ENCODE data around the gene REV3L.

The REV3L gene

DNA sequence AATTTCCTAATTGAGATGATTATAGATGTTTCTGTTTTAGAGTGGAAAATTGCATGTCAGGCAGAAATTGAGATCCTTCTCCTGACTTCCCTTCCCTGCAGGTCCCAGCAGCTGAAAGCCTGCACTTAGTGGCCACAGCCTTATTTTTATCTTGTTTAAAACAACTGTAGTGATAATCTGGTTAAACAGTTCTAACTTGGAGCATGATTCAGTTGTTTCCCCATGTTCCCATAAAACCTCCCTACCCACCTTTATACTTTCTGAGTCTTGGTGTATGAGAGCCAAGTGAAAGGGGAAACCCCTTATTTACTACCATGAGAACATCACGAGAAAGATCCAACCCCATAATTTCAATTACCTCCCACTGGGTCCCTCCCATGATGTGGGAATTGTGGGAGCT, 200.5 kb downstream of the REV3L start:
- ATAC-seq (replicated peaks; ENCODE audit: extremely low read depth, poor library complexity, severe bottlenecking), result no peak

GRCh38 chr6:111280445-111280955, 202.5 kb downstream of the REV3L start:
- no peak overlapping the region for H3K4me3 Mint-ChIP-seq
- peak overlapping the region; percentile 29 for H3K27ac Mint-ChIP-seq (ENCODE audit: low read depth)
- H3K9me3 Mint-ChIP-seq, result peaks cover 5% of the 10 kb centered on the region
- peaks cover 7% of the 10 kb centered on the region for H3K4me1 Mint-ChIP-seq
- no peaks in the 10 kb centered on the region for H3K27me3 Mint-ChIP-seq
- ATAC-seq (replicated peaks; ENCODE audit: extremely low read depth, poor library complexity, severe bottlenecking) (no peak), DNase-seq (ENCODE audit: low spot score in 2 of 2) (no peak)
- peaks cover 24% of the 10 kb centered on the region for H3K36me3 Mint-ChIP-seq (ENCODE audit: insufficient read depth)

More for the DNA sequence above, 200.5 kb downstream of the REV3L start:
- no peaks in the 10 kb centered on the region for H3K27me3 Mint-ChIP-seq
- no peak for DNase-seq (ENCODE audit: low spot score in 2 of 2)
- H3K36me3 Mint-ChIP-seq (ENCODE audit: insufficient read depth), result peaks cover 18% of the 10 kb centered on the region
- H3K4me1 Mint-ChIP-seq, result peaks cover 7% of the 10 kb centered on the region
- no peak overlapping the region for H3K4me3 Mint-ChIP-seq
- H3K27ac Mint-ChIP-seq (ENCODE audit: low read depth), result no peak overlapping the region
- no peaks in the 10 kb centered on the region for H3K9me3 Mint-ChIP-seq

- DNase-seq (ENCODE audit: low spot score in 2 of 2), result no peak
- Mint-ChIP-seq H3K27me3 (no peaks in the 10 kb centered on the region), H3K9me3 (peaks cover 14% of the 10 kb centered on the region), H3K27ac (ENCODE audit: low read depth) (no peak overlapping the region), H3K36me3 (ENCODE audit: insufficient read depth) (peaks cover 28% of the 10 kb centered on the region), H3K4me3 (no peak overlapping the region), H3K4me1 (peaks cover 7% of the 10 kb centered on the region)
- ATAC-seq (replicated peaks; ENCODE audit: extremely low read depth, poor library complexity, severe bottlenecking), result no peak
Measured at GRCh38 chr6:111278731-111279130, 204.3 kb downstream of the REV3L start.

- peaks cover 7% of the 10 kb centered on the region for H3K4me1 Mint-ChIP-seq
- H3K36me3 Mint-ChIP-seq (ENCODE audit: insufficient read depth), result peaks cover 29% of the 10 kb centered on the region
- no peaks in the 10 kb centered on the region for H3K27me3 Mint-ChIP-seq
- DNase-seq (ENCODE audit: low spot score in 2 of 2) (no peak), ATAC-seq (replicated peaks; ENCODE audit: extremely low read depth, poor library complexity, severe bottlenecking) (no peak)
- H3K4me3 Mint-ChIP-seq, result no peak overlapping the region
- H3K27ac Mint-ChIP-seq (ENCODE audit: low read depth), result no peak overlapping the region
- peaks cover 14% of the 10 kb centered on the region for H3K9me3 Mint-ChIP-seq
Measured at GRCh38 chr6:111277819-111278218, 205.2 kb downstream of the REV3L start.

- no peak for DNase-seq (ENCODE audit: low spot score in 2 of 2)
- Mint-ChIP-seq H3K27ac (ENCODE audit: low read depth) (no peak overlapping the region), H3K4me3 (no peak overlapping the region), H3K36me3 (ENCODE audit: insufficient read depth) (peaks cover 31% of the 10 kb centered on the region), H3K27me3 (no peaks in the 10 kb centered on the region), H3K4me1 (peaks cover 7% of the 10 kb centered on the region), H3K9me3 (peaks cover 14% of the 10 kb centered on the region)
- ATAC-seq (replicated peaks; ENCODE audit: extremely low read depth, poor library complexity, severe bottlenecking), result no peak
Measured at GRCh38 chr6:111276736-111277135, 206.3 kb downstream of the REV3L start.

- peaks cover 14% of the 10 kb centered on the region for H3K9me3 Mint-ChIP-seq
- DNase-seq (ENCODE audit: low spot score in 2 of 2) (no peak), ATAC-seq (replicated peaks; ENCODE audit: extremely low read depth, poor library complexity, severe bottlenecking) (no peak)
- H3K27me3 Mint-ChIP-seq, result no peaks in the 10 kb centered on the region
- no peak overlapping the region for H3K4me3 Mint-ChIP-seq
- no peak overlapping the region for H3K27ac Mint-ChIP-seq (ENCODE audit: low read depth)
- peaks cover 7% of the 10 kb centered on the region for H3K4me1 Mint-ChIP-seq
- peaks cover 31% of the 10 kb centered on the region for H3K36me3 Mint-ChIP-seq (ENCODE audit: insufficient read depth)
Measured at GRCh38 chr6:111276335-111276734, 206.7 kb downstream of the REV3L start.

DNA sequence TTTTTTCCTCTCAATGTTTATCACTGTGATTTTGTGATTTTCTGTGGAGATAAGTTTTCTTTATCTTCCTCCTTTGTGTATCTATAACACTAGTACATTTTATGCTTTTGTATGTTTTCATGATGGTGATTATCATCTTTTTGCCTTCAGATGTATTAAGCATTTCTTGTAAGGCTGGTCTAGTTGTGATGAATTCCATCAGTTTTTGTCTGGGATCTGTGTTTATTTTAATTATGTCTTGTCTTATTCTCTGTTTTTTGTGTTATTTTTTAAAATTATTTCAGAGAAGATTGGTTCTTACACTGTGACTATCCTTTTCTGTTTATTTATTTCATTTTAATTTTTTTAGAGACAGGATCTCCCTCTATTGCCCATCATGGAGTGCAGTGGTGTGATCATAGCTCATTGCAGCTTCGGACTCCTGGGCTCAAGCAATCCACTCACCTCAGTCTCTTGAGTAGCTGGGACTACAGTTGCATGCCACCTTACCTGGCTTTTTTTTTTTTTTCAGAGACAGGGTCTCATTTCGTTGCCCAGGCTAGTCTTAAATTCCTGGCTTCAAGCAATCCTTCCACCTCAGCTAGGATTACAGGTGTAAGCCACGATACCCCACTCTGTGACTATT, 208.3 kb downstream of the REV3L start:
- Mint-ChIP-seq H3K27ac (ENCODE audit: low read depth) (no peak overlapping the region), H3K4me3 (no peak overlapping the region), H3K9me3 (peaks cover 14% of the 10 kb centered on the region), H3K27me3 (no peaks in the 10 kb centered on the region), H3K4me1 (no peaks in the 10 kb centered on the region), H3K36me3 (ENCODE audit: insufficient read depth) (peaks cover 27% of the 10 kb centered on the region)
- no peak for ATAC-seq (replicated peaks; ENCODE audit: extremely low read depth, poor library complexity, severe bottlenecking)
- no peak for DNase-seq (ENCODE audit: low spot score in 2 of 2)

GRCh38 chr6:111270121-111270520, 212.9 kb downstream of the REV3L start:
- DNase-seq (ENCODE audit: low spot score in 2 of 2) (no peak), ATAC-seq (replicated peaks; ENCODE audit: extremely low read depth, poor library complexity, severe bottlenecking) (no peak)
- peaks cover 9% of the 10 kb centered on the region for H3K9me3 Mint-ChIP-seq
- peaks cover 18% of the 10 kb centered on the region for H3K36me3 Mint-ChIP-seq (ENCODE audit: insufficient read depth)
- no peak overlapping the region for H3K27ac Mint-ChIP-seq (ENCODE audit: low read depth)
- H3K27me3 Mint-ChIP-seq, result no peaks in the 10 kb centered on the region
- H3K4me1 Mint-ChIP-seq, result peaks cover 12% of the 10 kb centered on the region
- no peak overlapping the region for H3K4me3 Mint-ChIP-seq

GRCh38 chr6:111269401-111269970, 213.5 kb downstream of the REV3L start:
- H3K4me3 Mint-ChIP-seq, result no peak overlapping the region
- H3K9me3 Mint-ChIP-seq, result peaks cover 6% of the 10 kb centered on the region
- DNase-seq (ENCODE audit: low spot score in 2 of 2) (no peak), ATAC-seq (replicated peaks; ENCODE audit: extremely low read depth, poor library complexity, severe bottlenecking) (no peak)
- H3K36me3 Mint-ChIP-seq (ENCODE audit: insufficient read depth), result peaks cover 18% of the 10 kb centered on the region
- H3K27me3 Mint-ChIP-seq, result no peaks in the 10 kb centered on the region
- peaks cover 12% of the 10 kb centered on the region for H3K4me1 Mint-ChIP-seq
- H3K27ac Mint-ChIP-seq (ENCODE audit: low read depth), result no peak overlapping the region

- Mint-ChIP-seq H3K9me3 (no peaks in the 10 kb centered on the region), H3K36me3 (ENCODE audit: insufficient read depth) (peaks cover 18% of the 10 kb centered on the region), H3K4me3 (no peak overlapping the region), H3K27ac (ENCODE audit: low read depth) (no peak overlapping the region), H3K4me1 (peaks cover 12% of the 10 kb centered on the region), H3K27me3 (no peaks in the 10 kb centered on the region)
- DNase-seq (ENCODE audit: low spot score in 2 of 2), result no peak
- ATAC-seq (replicated peaks; ENCODE audit: extremely low read depth, poor library complexity, severe bottlenecking), result no peak
Measured at GRCh38 chr6:111267764-111268333, 215.2 kb downstream of the REV3L start.

GRCh38 chr6:111266276-111266675, 216.7 kb downstream of the REV3L start:
- H3K36me3 Mint-ChIP-seq (ENCODE audit: insufficient read depth), result peaks cover 16% of the 10 kb centered on the region
- H3K27me3 Mint-ChIP-seq, result no peaks in the 10 kb centered on the region
- no peak overlapping the region for H3K4me3 Mint-ChIP-seq
- H3K9me3 Mint-ChIP-seq, result no peaks in the 10 kb centered on the region
- DNase-seq (ENCODE audit: low spot score in 2 of 2) (no peak), ATAC-seq (replicated peaks; ENCODE audit: extremely low read depth, poor library complexity, severe bottlenecking) (no peak)
- H3K27ac Mint-ChIP-seq (ENCODE audit: low read depth), result no peak overlapping the region
- H3K4me1 Mint-ChIP-seq, result peaks cover 12% of the 10 kb centered on the region

DNA sequence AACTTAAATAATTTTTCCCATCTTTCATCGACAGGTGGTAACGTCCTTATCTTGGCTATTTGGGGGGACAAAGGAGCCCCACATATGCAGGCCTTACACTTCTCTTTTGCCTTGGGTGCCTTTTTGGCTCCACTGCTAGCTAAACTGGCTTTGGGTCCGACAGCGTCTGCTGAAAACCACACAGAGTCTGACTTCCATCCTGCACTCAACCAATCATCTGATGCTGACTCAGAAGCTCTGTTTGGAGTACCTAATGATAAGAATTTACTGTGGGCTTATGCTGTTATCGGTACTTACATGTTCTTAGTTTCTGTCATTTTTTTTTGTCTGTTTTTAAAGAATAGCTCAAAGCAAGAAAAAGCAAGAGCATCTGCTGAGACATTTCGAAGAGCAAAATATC, 217.2 kb downstream of the REV3L start:
- Mint-ChIP-seq H3K27me3 (no peaks in the 10 kb centered on the region), H3K4me1 (peaks cover 12% of the 10 kb centered on the region), H3K4me3 (no peak overlapping the region), H3K36me3 (ENCODE audit: insufficient read depth) (peaks cover 16% of the 10 kb centered on the region), H3K9me3 (no peaks in the 10 kb centered on the region), H3K27ac (ENCODE audit: low read depth) (no peak overlapping the region)
- DNase-seq (ENCODE audit: low spot score in 2 of 2), result no peak
- no peak for ATAC-seq (replicated peaks; ENCODE audit: extremely low read depth, poor library complexity, severe bottlenecking)

GRCh38 chr6:111263837-111264236, 219.2 kb downstream of the REV3L start:
- Mint-ChIP-seq H3K4me1 (peaks cover 13% of the 10 kb centered on the region), H3K36me3 (ENCODE audit: insufficient read depth) (peaks cover 23% of the 10 kb centered on the region), H3K4me3 (no peak overlapping the region), H3K27me3 (no peaks in the 10 kb centered on the region), H3K27ac (ENCODE audit: low read depth) (no peak overlapping the region), H3K9me3 (no peaks in the 10 kb centered on the region)
- ATAC-seq (replicated peaks; ENCODE audit: extremely low read depth, poor library complexity, severe bottlenecking) (no peak), DNase-seq (ENCODE audit: low spot score in 2 of 2) (no peak)
